HepG2 (cell line): ENCODE data around the gene DSCAML1. TPM values are rescaled to one million over a fixed set of nuclear protein-coding genes. Genes with fewer than 3 reads are reported as not detected.
A peak's percentile ranks its signal among the peaks of the same experiment; 100 is the strongest.

ENCODE experiments used
- ATAC-seq: fragments of 200-7000 bp; cut with Tn5 transposase; 3 replicates; pipeline ENCODE4 v1.9.1; 2020; ENCODE audit warnings: mild to moderate bottlenecking, moderate library complexity
- BruUV-seq: library from RNA; stranded (reverse); fragments of 400-500 nt; replicated peaks from 2 replicates; lab custom pipeline; 2021; lab: Mats Ljungman, UMichigan
- CTCF ChIA-PET: fragments of 300-600 bp; formaldehyde crosslinking; extraction: SDS; loops from one replicate; lab custom pipeline; 2021; ENCODE audit warnings: low total read pairs, inconsistent platforms, low intra/inter-chr PET ratio; lab: Yijun Ruan, JAX
- POLR2A ChIA-PET: fragments of 350-600 bp; sonication (Branson Sonifier 250); formaldehyde crosslinking; loops from one replicate; lab custom pipeline; 2020; ENCODE audit warnings: antibody characterized with exemption, inconsistent platforms; lab: Yijun Ruan, JAX
- DNase-seq: peaks from one replicate; pipeline ENCODE4 v3.0.0-alpha.2; 2015; ENCODE audit warnings: low spot score
- FAIRE-seq: peaks from 3 replicates; lab custom pipeline; 2011; peaks lifted over from hg19 to GRCh38; lab: Jason Lieb, UNC
- H2AFZ ChIP-seq: one replicate; pipeline ENCODE4 v1.6.1; 2011; ENCODE audit warnings: low read length, inconsistent platforms
- H3K27ac ChIP-seq: fragments of 300-600 bp; 3 replicates; pipeline ENCODE4 v1.8.0; 2011; ENCODE audit warnings: mixed run types, mild to moderate bottlenecking, mixed read lengths, low read length, inconsistent platforms; ENCODE audit not compliant: insufficient read depth; ENCODE audit errors: extremely low read length
- H3K27me3 ChIP-seq, 2 experiments: fragments of 200-600 bp in 1 of 2; 2 replicates in 1 of 2; 3 replicates in 1 of 2; pipeline versions ENCODE4 v1.6.0 to v1.8.0; 2011; ENCODE audit warnings: low read length in 2 of 2, mild to moderate bottlenecking in 2 of 2, moderate library complexity in 2 of 2, inconsistent platforms in 1 of 2; ENCODE audit not compliant: insufficient read depth in 2 of 2, control insufficient read depth in 1 of 2
- H3K36me3 ChIP-seq, 2 experiments: fragments of 200-600 bp in 1 of 2; replicated peaks in 1 of 2; 2 replicates in 1 of 2; 3 replicates in 1 of 2; pipeline versions ENCODE4 v1.5.1 to v1.8.0; 2011; ENCODE audit warnings: low read length in 2 of 2, inconsistent platforms in 1 of 2; ENCODE audit not compliant: insufficient read depth in 2 of 2, control insufficient read depth in 1 of 2
- H3K4me1 ChIP-seq: 2 replicates; pipeline ENCODE4 v1.5.1; 2012; ENCODE audit warnings: low read length, inconsistent platforms; ENCODE audit not compliant: insufficient read depth
- H3K4me2 ChIP-seq: 2 replicates; pipeline ENCODE4 v1.6.0; 2011; ENCODE audit warnings: low read depth, low read length, inconsistent platforms
- H3K4me3 ChIP-seq, 3 experiments: fragments of 200-600 bp in 1 of 3; sonication (generic), shearing (Covaris generic) in 1 of 3; replicated peaks in 1 of 3; 2 replicates each; pipeline ENCODE4 v1.5.1; 2011 to 2016; ENCODE audit warnings: low read length in 3 of 3, inconsistent platforms in 2 of 3, low read depth in 2 of 3, mild to moderate bottlenecking in 2 of 3, control low read depth in 1 of 3, mixed read lengths in 1 of 3; ENCODE audit not compliant: insufficient read depth in 1 of 3
- H3K79me2 ChIP-seq: one replicate; pipeline ENCODE4 v1.6.1; 2011; ENCODE audit warnings: low read length, inconsistent platforms; ENCODE audit not compliant: insufficient read depth
- H3K9ac ChIP-seq: 2 replicates; pipeline ENCODE4 v1.6.0; 2011; ENCODE audit warnings: mild to moderate bottlenecking, low read depth, low read length, inconsistent platforms; ENCODE audit not compliant: insufficient read depth
- H3K9me3 ChIP-seq: 2 replicates; pipeline ENCODE4 v1.5.1; 2012; ENCODE audit warnings: mild to moderate bottlenecking, low read length
- H4K20me1 ChIP-seq: 2 replicates; pipeline ENCODE4 v1.6.0; 2011; ENCODE audit warnings: inconsistent platforms, mild to moderate bottlenecking, low read length, moderate library complexity; ENCODE audit not compliant: insufficient read depth
- KDM5A ChIP-seq: fragments of 200-600 bp; sonication (generic); IDR thresholded peaks from 2 replicates; pipeline ENCODE4 v1.7.0; 2018; ENCODE audit warnings: antibody characterized with exemption, mild to moderate bottlenecking, low read length, borderline replicate concordance
- ZNF629 ChIP-seq: sonication (generic); formaldehyde crosslinking; conservative IDR thresholded peaks from 2 replicates; pipeline ENCODE4 v1.5.0; 2020; ENCODE audit warnings: missing genetic modification reagents
- WGBS: methylation state at CpG from one replicate; pipeline ENCODE4 v1.1.6; 2017; ENCODE audit warnings: low lambda C conversion rate; 5-methylcytosine and 5-hydroxymethylcytosine counted together
- in situ Hi-C: cut with HindIII; loops from 2 replicates; pipeline ENCODE4 v1.10.0; 2017; ENCODE audit warnings: low pct_unique_long_range_greater_than_20kb; ENCODE audit not compliant: extremely low pct_ligation_motif_present
- intact Hi-C: fragments of 100-400 bp; cut with micrococcal nuclease; formaldehyde crosslinking; loops from one replicate; pipeline ENCODE4 v1.10.0; 2022; ENCODE audit not compliant: unreplicated experiment
- polyA plus RNA-seq, 8 experiments: library from polyadenylated mRNA; depleted of rRNA in 3 of 8; stranded (reverse) in 7 of 8; unstranded in 1 of 8; fragments of >200 nt; fragmentation: Illumina TruSeq in 4 of 8; extraction: Trizol in 4 of 8; gene quantifications; 2 replicates each; pipeline versions ENCODE4 v1.2.1 to v1.2.3, GENCODE V29; 2011 to 2016; ENCODE audit warnings: low read depth in 4 of 8, missing spikeins in 1 of 8, mixed read lengths in 1 of 8; ENCODE audit not compliant: insufficient read depth in 1 of 8
- total RNA-seq, 5 experiments: library from RNA; depleted of rRNA; stranded (reverse); fragments of >200 nt; fragmentation: Illumina TruSeq; extraction: Trizol; gene quantifications; 2 replicates each; pipeline ENCODE4 v1.2.3, GENCODE V29; 2016; ENCODE audit warnings: low read depth in 1 of 5
- TF ChIP-seq, protein P1 (sequence below): sonication (generic); formaldehyde crosslinking; IDR thresholded peaks from 2 replicates; pipeline ENCODE4 v1.5.0; 2020; ENCODE audit warnings: mild to moderate bottlenecking, missing genetic modification reagents
- TF ChIP-seq, protein P2 (sequence below): sonication (generic); formaldehyde crosslinking; conservative IDR thresholded peaks from 2 replicates; pipeline ENCODE4 v1.4.0; 2020; ENCODE audit warnings: missing genetic modification reagents
- TF ChIP-seq, protein P3 (sequence below): sonication (generic); formaldehyde crosslinking; IDR thresholded peaks from 2 replicates; pipeline ENCODE4 v1.4.0; 2020; ENCODE audit warnings: mild to moderate bottlenecking, missing genetic modification reagents

The DSCAML1 gene
- total and polyA plus RNA-seq, 2 of the 13 experiments (the other 11 are each of a cell fraction or from before 2014, with no cell fraction given), result 0.29 to 0.40 TPM

DNA sequence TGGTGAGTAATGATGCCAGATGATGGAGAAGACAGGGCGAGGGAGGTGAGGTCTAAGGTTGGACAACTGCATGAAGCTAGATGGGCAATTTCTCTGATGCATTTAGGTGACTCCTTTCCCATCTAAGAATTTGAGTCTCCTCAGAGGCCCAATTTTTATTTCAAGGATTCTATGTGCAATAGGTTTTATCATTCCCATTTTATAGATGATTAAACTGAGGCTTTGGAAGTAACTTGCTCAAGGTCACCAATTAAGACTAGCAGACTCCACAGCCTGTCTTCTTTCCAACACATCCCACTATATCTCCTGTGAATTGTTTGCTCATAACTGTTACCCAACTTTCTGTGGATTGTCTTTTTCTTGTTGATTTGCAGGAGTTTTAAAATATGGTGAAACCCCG lies 28.5 kb downstream of the DSCAML1 start (continued):
- TF ChIP-seq, protein P1, sequence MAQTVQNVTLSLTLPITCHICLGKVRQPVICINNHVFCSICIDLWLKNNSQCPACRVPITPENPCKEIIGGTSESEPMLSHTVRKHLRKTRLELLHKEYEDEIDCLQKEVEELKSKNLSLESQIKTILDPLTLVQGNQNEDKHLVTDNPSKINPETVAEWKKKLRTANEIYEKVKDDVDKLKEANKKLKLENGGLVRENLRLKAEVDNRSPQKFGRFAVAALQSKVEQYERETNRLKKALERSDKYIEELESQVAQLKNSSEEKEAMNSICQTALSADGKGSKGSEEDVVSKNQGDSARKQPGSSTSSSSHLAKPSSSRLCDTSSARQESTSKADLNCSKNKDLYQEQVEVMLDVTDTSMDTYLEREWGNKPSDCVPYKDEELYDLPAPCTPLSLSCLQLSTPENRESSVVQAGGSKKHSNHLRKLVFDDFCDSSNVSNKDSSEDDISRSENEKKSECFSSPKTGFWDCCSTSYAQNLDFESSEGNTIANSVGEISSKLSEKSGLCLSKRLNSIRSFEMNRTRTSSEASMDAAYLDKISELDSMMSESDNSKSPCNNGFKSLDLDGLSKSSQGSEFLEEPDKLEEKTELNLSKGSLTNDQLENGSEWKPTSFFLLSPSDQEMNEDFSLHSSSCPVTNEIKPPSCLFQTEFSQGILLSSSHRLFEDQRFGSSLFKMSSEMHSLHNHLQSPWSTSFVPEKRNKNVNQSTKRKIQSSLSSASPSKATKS (CRISPR knock-in tag), result no peak
- TF ChIP-seq KDM5A, result no peak
- TF ChIP-seq, protein P2, sequence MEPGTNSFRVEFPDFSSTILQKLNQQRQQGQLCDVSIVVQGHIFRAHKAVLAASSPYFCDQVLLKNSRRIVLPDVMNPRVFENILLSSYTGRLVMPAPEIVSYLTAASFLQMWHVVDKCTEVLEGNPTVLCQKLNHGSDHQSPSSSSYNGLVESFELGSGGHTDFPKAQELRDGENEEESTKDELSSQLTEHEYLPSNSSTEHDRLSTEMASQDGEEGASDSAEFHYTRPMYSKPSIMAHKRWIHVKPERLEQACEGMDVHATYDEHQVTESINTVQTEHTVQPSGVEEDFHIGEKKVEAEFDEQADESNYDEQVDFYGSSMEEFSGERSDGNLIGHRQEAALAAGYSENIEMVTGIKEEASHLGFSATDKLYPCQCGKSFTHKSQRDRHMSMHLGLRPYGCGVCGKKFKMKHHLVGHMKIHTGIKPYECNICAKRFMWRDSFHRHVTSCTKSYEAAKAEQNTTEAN, result no peak

DNA sequence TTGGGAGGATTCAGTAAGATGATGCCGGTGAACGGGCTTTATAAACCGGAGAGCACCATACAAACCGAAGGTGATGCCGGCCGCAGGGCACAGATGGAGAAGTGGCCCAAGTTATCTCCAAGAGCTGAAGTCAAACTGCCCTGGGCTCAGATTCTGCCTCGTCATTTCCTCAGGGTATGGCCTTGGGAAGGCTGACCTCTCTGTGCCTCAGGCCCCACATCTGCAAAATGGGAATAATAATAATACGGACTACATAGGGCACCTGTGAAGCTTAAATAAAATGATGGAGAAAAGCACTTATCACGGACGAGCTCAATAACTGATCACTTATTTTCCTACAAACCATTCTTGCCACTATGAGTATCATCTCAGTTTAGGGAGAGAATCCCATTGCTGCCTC lies 29.9 kb downstream of the DSCAML1 start:
- Histone ChIP-seq H3K36me3 (no peaks in the 10 kb centered on the region), H3K4me3 (no peak overlapping the region), H3K4me1 (no peaks in the 10 kb centered on the region), H3K9ac (no peak overlapping the region), H3K27me3 (no peaks in the 10 kb centered on the region), H4K20me1 (no peaks in the 10 kb centered on the region), H3K79me2 (no peaks in the 10 kb centered on the region), H2AFZ (no peak overlapping the region), H3K27ac (no peak overlapping the region), H3K4me2 (no peak overlapping the region), H3K9me3 (no peaks in the 10 kb centered on the region)
- POLR2A ChIA-PET, result no interaction called here
- BruUV-seq, result no TSS peak
- TF ChIP-seq ZNF629, result peak; percentile 23; the same call in 1 of the 2 replicates
- TF ChIP-seq, protein P3, sequence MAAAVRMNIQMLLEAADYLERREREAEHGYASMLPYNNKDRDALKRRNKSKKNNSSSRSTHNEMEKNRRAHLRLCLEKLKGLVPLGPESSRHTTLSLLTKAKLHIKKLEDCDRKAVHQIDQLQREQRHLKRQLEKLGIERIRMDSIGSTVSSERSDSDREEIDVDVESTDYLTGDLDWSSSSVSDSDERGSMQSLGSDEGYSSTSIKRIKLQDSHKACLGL (CRISPR knock-in tag), result no peak
- no peak for FAIRE-seq
- WGBS, result 68% methylated on average over 10 of the region's 10 CpGs
- ATAC-seq, result no peak
- intact Hi-C loops (no loop called here), in situ Hi-C loops (no loop called here)
- CTCF ChIA-PET, result no interaction called here
- no peak for DNase-seq
